KMS-11 (cell line): ENCODE results near the gene GIPC2.

Experiments used
- H2AFZ ChIP-seq: fragments of 200-600 bp; sonication (generic); 2 replicates; pipeline ENCODE4 v1.6.1; 2016; ENCODE audit warnings: antibody characterized with exemption, mixed run types, low read depth
- H3K27ac ChIP-seq: fragments of 200-600 bp; sonication (generic); 2 replicates; pipeline ENCODE4 v1.6.1; 2016; ENCODE audit warnings: mild to moderate bottlenecking, mixed run types
- H3K27me3 ChIP-seq: fragments of 200-600 bp; sonication (generic); 2 replicates; pipeline ENCODE4 v1.6.1; 2017; ENCODE audit warnings: mild to moderate bottlenecking, low read depth, mixed run types, moderate library complexity; ENCODE audit not compliant: insufficient read depth
- H3K36me3 ChIP-seq: fragments of 200-600 bp; sonication (generic); 2 replicates; pipeline ENCODE4 v1.6.1; 2017; ENCODE audit warnings: mild to moderate bottlenecking, mixed run types; ENCODE audit not compliant: insufficient read depth
- H3K4me1 ChIP-seq: fragments of 200-600 bp; sonication (generic); 2 replicates; pipeline ENCODE4 v1.6.1; 2016; ENCODE audit warnings: mild to moderate bottlenecking, low read depth, mixed run types; ENCODE audit not compliant: poor library complexity, severe bottlenecking
- H3K4me2 ChIP-seq: fragments of 200-600 bp; sonication (generic); 2 replicates; pipeline ENCODE4 v1.7.0; 2016; ENCODE audit warnings: mild to moderate bottlenecking, mixed run types
- H3K4me3 ChIP-seq: fragments of 200-600 bp; sonication (generic); IDR thresholded peaks from 2 replicates; pipeline ENCODE4 v1.6.1; 2017; ENCODE audit warnings: low read depth, low read length, mixed read lengths; ENCODE audit not compliant: insufficient read depth
- H3K79me2 ChIP-seq: fragments of 200-600 bp; sonication (generic); 2 replicates; pipeline ENCODE4 v1.6.1; 2016; ENCODE audit warnings: low read depth, mixed run types; ENCODE audit not compliant: insufficient read depth
- H3K9ac ChIP-seq: fragments of 200-600 bp; sonication (generic); 2 replicates; pipeline ENCODE4 v1.6.1; 2016; ENCODE audit warnings: mild to moderate bottlenecking, mixed run types
- H4K20me1 ChIP-seq: fragments of 200-600 bp; sonication (generic); 2 replicates; pipeline ENCODE4 v1.6.1; 2016; ENCODE audit warnings: mild to moderate bottlenecking, mixed run types; ENCODE audit not compliant: insufficient read depth
- CTCF ChIP-seq: fragments of 200-600 bp; sonication (generic); conservative IDR thresholded peaks from 2 replicates; pipeline ENCODE4 v1.6.1; 2017; ENCODE audit warnings: low read depth, mild to moderate bottlenecking, antibody characterized with exemption, low read length, moderate library complexity, mixed read lengths

The GIPC2 gene

GRCh38 chr1:78171736-78172590, 126.2 kb downstream of the GIPC2 start:
- H3K27ac ChIP-seq = no peak overlapping the region
- no peak overlapping the region for H3K4me3 ChIP-seq
- no peaks in the 10 kb centered on the region for H3K27me3 ChIP-seq
- H3K9ac ChIP-seq = no peak overlapping the region
- H3K36me3 ChIP-seq = no peaks in the 10 kb centered on the region
- H3K79me2 ChIP-seq = no peaks in the 10 kb centered on the region
- no peak overlapping the region for H3K4me2 ChIP-seq
- no peak overlapping the region for H2AFZ ChIP-seq
- H4K20me1 ChIP-seq = no peaks in the 10 kb centered on the region
- peaks cover 25% of the 10 kb centered on the region for H3K4me1 ChIP-seq
- no peak for TF ChIP-seq CTCF

GRCh38 chr1:78176448-78176847, 130.7 kb downstream of the GIPC2 start:
- Histone ChIP-seq H3K4me2 (no peak overlapping the region), H3K4me1 (peaks cover 35% of the 10 kb centered on the region), H3K79me2 (no peaks in the 10 kb centered on the region), H3K27ac (no peak overlapping the region), H3K4me3 (no peak overlapping the region), H3K27me3 (no peaks in the 10 kb centered on the region), H3K9ac (no peak overlapping the region), H3K36me3 (no peaks in the 10 kb centered on the region), H2AFZ (no peak overlapping the region), H4K20me1 (no peaks in the 10 kb centered on the region)
- TF ChIP-seq CTCF = no peak

GRCh38 chr1:78177708-78178270, 132.0 kb downstream of the GIPC2 start:
- peak overlapping the region; percentile 37 for H3K4me2 ChIP-seq
- H2AFZ ChIP-seq = no peak overlapping the region
- no peaks in the 10 kb centered on the region for H3K27me3 ChIP-seq
- H3K27ac ChIP-seq = peak overlapping the region; percentile 31; the same call in 1 of the 2 replicates
- peaks cover 24% of the 10 kb centered on the region for H3K4me1 ChIP-seq
- TF ChIP-seq CTCF = no peak
- H3K4me3 ChIP-seq = no peak overlapping the region
- H4K20me1 ChIP-seq = no peaks in the 10 kb centered on the region
- H3K79me2 ChIP-seq = no peaks in the 10 kb centered on the region
- no peak overlapping the region for H3K9ac ChIP-seq
- no peaks in the 10 kb centered on the region for H3K36me3 ChIP-seq

- Histone ChIP-seq H3K79me2 (no peaks in the 10 kb centered on the region), H3K36me3 (no peaks in the 10 kb centered on the region), H2AFZ (no peak overlapping the region), H3K4me1 (peaks cover 24% of the 10 kb centered on the region), H3K27me3 (no peaks in the 10 kb centered on the region), H3K9ac (no peak overlapping the region), H3K27ac (no peak overlapping the region), H3K4me2 (no peak overlapping the region; the same call in 1 of the 2 replicates), H3K4me3 (no peak overlapping the region), H4K20me1 (no peaks in the 10 kb centered on the region)
- no peak for TF ChIP-seq CTCF
Measured at GRCh38 chr1:78178816-78179215, 133.1 kb downstream of the GIPC2 start.
